MCF 10A (cell line): ENCODE measurements around the gene HOXC5. TPM values are rescaled to one million over a fixed set of nuclear protein-coding genes. Genes with fewer than 3 reads are reported as not detected.

Source experiments
- BruUV-seq: library from RNA; stranded (reverse); fragments of 400-500 nt; replicated peaks from 2 replicates; lab custom pipeline; 2021; lab: Mats Ljungman, UMichigan
- CTCF ChIA-PET: fragments of 300-600 bp; sonication (Branson Sonifier 250); formaldehyde crosslinking; extraction: SDS; loops from one replicate; lab custom pipeline; 2021; ENCODE audit warnings: antibody characterized with exemption, inconsistent platforms; lab: Yijun Ruan, JAX
- POLR2A ChIA-PET: fragments of 300-600, 350-650 bp; sonication (Branson Sonifier 250); formaldehyde crosslinking; extraction: SDS; loops from one replicate; lab custom pipeline; 2020; ENCODE audit warnings: antibody characterized with exemption, inconsistent platforms; lab: Yijun Ruan, JAX
- DNase-seq: peaks from one replicate; pipeline ENCODE4 v3.0.0-alpha.2; 2018; ENCODE audit not compliant: unreplicated experiment
- H3K27ac Mint-ChIP-seq: one replicate; pipeline ENCODE4 v1.8.0; 2022; ENCODE audit warnings: mild to moderate bottlenecking, low read depth, mixed read lengths; ENCODE audit not compliant: unreplicated experiment
- H3K27me3 Mint-ChIP-seq: one replicate; pipeline ENCODE4 v1.8.0; 2022; ENCODE audit warnings: mixed read lengths; ENCODE audit not compliant: insufficient read depth, unreplicated experiment
- H3K36me3 Mint-ChIP-seq: one replicate; pipeline ENCODE4 v1.8.0; 2022; ENCODE audit warnings: mild to moderate bottlenecking, moderate library complexity, mixed read lengths; ENCODE audit not compliant: insufficient read depth, unreplicated experiment
- H3K4me1 Mint-ChIP-seq: one replicate; pipeline ENCODE4 v1.8.0; 2022; ENCODE audit warnings: mixed read lengths; ENCODE audit not compliant: insufficient read depth, unreplicated experiment
- H3K4me3 Mint-ChIP-seq: one replicate; pipeline ENCODE4 v1.8.0; 2022; ENCODE audit warnings: mild to moderate bottlenecking, moderate library complexity, mixed read lengths; ENCODE audit not compliant: unreplicated experiment
- H3K9me3 Mint-ChIP-seq: one replicate; pipeline ENCODE4 v1.8.0; 2022; ENCODE audit warnings: mixed read lengths; ENCODE audit not compliant: unreplicated experiment
- intact Hi-C: fragments of 100-400 bp; cut with micrococcal nuclease; formaldehyde crosslinking; loops from 2 replicates; pipeline ENCODE4 v1.14.1; 2022
- total RNA-seq: library from RNA; stranded (reverse); gene quantifications from 2 replicates; pipeline ENCODE4 v1.2.3, GENCODE V29; 2022
- TF ChIP-seq, protein P1 (sequence below): fragments of 200-600 bp; IDR thresholded peaks from one replicate; pipeline ENCODE4 v1.8.0; 2022; ENCODE audit warnings: antibody characterized with exemption, mild to moderate bottlenecking; ENCODE audit not compliant: unreplicated experiment

Gene HOXC5
- total RNA-seq, 1 experiment from 2014 or later, result not detected

- ChIA-PET CTCF (interaction anchor here (0.5 to 12.4 kb wide), 22 partner anchors 10 to 257 kb away, joined by 3 to 200 read pairs (median 5); partner anchors contain the start of genes HOXC10, HOXC11, HOXC13 and HOXC5), POLR2A (interaction anchor here (0.6 to 2.7 kb wide), 36 partner anchors 8 to 382 kb away, joined by 3 to 37 read pairs (median 4); partner anchors contain the start of genes CALCOCO1, CBX5, COPZ1 and HNRNPA1)
- peaks cover 9% of the 10 kb centered on the region for H3K36me3 Mint-ChIP-seq
- no TSS peak for BruUV-seq
- peak; percentile 90 for DNase-seq
- no peaks in the 10 kb centered on the region for H3K9me3 Mint-ChIP-seq
- no peaks in the 10 kb centered on the region for H3K27me3 Mint-ChIP-seq
- H3K4me1 Mint-ChIP-seq, result peaks cover 12% of the 10 kb centered on the region
- peak overlapping the region; percentile 97 for H3K27ac Mint-ChIP-seq
- H3K4me3 Mint-ChIP-seq, result peak overlapping the region; percentile 89
- TF ChIP-seq, protein P1, sequence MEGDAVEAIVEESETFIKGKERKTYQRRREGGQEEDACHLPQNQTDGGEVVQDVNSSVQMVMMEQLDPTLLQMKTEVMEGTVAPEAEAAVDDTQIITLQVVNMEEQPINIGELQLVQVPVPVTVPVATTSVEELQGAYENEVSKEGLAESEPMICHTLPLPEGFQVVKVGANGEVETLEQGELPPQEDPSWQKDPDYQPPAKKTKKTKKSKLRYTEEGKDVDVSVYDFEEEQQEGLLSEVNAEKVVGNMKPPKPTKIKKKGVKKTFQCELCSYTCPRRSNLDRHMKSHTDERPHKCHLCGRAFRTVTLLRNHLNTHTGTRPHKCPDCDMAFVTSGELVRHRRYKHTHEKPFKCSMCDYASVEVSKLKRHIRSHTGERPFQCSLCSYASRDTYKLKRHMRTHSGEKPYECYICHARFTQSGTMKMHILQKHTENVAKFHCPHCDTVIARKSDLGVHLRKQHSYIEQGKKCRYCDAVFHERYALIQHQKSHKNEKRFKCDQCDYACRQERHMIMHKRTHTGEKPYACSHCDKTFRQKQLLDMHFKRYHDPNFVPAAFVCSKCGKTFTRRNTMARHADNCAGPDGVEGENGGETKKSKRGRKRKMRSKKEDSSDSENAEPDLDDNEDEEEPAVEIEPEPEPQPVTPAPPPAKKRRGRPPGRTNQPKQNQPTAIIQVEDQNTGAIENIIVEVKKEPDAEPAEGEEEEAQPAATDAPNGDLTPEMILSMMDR, result no peak
- intact Hi-C loops, result loop anchor here (10.0 kb wide), 1 partner anchor 365 kb away; the partner anchor contains the start of gene GPR84
Observed at GRCh38 chr12:53999559-54000115, 33.2 kb upstream of the HOXC5 start.

DNA sequence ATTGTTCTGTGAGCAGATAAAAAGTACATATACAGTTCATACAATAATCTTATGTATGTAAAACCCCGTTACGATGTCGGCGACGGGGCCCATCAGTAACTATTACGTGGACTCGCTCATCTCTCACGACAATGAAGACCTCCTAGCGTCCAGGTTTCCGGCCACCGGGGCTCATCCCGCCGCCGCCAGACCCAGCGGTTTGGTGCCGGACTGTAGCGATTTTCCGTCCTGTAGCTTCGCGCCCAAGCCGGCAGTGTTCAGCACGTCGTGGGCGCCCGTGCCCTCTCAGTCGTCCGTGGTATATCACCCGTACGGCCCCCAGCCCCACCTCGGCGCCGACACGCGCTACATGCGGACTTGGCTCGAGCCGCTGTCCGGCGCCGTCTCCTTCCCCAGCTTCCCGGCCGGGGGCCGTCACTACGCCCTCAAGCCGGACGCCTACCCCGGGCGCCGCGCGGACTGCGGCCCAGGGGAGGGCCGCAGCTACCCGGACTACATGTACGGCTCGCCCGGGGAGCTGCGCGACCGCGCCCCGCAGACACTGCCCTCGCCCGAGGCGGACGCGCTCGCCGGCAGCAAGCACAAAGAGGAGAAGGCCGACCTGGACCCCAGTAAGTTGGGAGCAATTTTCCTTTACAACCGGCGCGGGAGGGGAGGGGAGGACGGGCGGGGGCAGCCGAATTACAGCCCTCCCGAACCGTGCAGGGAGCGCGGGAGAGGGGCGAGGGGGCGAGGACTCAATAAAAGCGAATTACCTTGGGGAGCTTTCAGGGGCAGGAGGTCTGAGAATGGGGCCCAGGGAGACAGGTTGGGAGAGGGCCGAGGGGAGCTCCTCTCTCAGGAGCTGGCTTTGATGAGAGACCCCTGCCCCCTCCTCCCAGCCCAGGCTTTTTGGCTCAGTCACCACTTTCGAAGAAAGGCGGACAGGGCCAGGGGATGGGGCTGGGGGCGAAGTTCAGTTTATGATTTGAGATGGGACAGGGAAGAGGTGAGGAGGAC is 32.4 kb upstream of the HOXC5 start, which contains the start of gene HOXC9:
Gene HOXC9, plus strand, starts transcription at position 46 of the 999 bp plus-strand sequence. Its CDS starts 28 bp downstream, at position 74.
- ChIA-PET POLR2A (interaction anchor here (0.6 to 2.7 kb wide), 36 partner anchors 9 to 382 kb away, joined by 3 to 37 read pairs (median 4); partner anchors contain the start of genes CALCOCO1, CBX5, COPZ1 and HNRNPA1), CTCF (interaction anchor here (0.5 to 12.4 kb wide), 20 partner anchors 13 to 358 kb away, joined by 3 to 200 read pairs (median 4); partner anchors contain the start of genes HOXC10, HOXC13 and HOXC5)
- Mint-ChIP-seq H3K4me1 (peaks cover 12% of the 10 kb centered on the region), H3K9me3 (no peaks in the 10 kb centered on the region), H3K36me3 (peaks cover 9% of the 10 kb centered on the region), H3K27ac (peak within 1 kb of the TSS; percentile 97), H3K4me3 (peak within 1 kb of the TSS; percentile 89), H3K27me3 (no peaks in the 10 kb centered on the region)
- TF ChIP-seq, protein P1, result no peak
- intact Hi-C loops, result loop anchor here (10.0 kb wide), 1 partner anchor 364 kb away; the partner anchor contains the start of gene GPR84
- DNase-seq, result peak; percentile 35
- BruUV-seq, result TSS peak; percentile 84

GRCh38 chr12:54001283-54002187 is 31.3 kb upstream of the HOXC5 start:
- POLR2A ChIA-PET, result interaction anchor here (1.2 to 2.7 kb wide), 9 partner anchors 15 to 278 kb away, joined by 4 to 37 read pairs (median 11); partner anchors contain the start of genes CBX5, HNRNPA1, HOTAIR and HOXC11

More at GRCh38 chr12:54001283-54002187, 31.3 kb upstream of the HOXC5 start:
- Mint-ChIP-seq H3K27ac (peak overlapping the region; percentile 97), H3K4me3 (peak overlapping the region; percentile 89), H3K36me3 (peaks cover 9% of the 10 kb centered on the region), H3K9me3 (no peaks in the 10 kb centered on the region), H3K4me1 (peaks cover 16% of the 10 kb centered on the region), H3K27me3 (no peaks in the 10 kb centered on the region)
- TF ChIP-seq, protein P1, result no peak
- CTCF ChIA-PET, result interaction anchor here (0.6 to 12.4 kb wide), 12 partner anchors 14 to 320 kb away, joined by 3 to 200 read pairs (median 6); partner anchors contain the start of gene HOXC5
- intact Hi-C loops, result loop anchor here (10.0 kb wide), 1 partner anchor 363 kb away; the partner anchor contains the start of gene GPR84
- no peak for DNase-seq
- no TSS peak for BruUV-seq
